Uterus (tissue), 4 donors: ENCODE data around the gene DIPK2B. TPM values are rescaled to one million over a fixed set of nuclear protein-coding genes. Genes with fewer than 3 reads are reported as not detected.

ENCODE experiments used
- DNase-seq, 2 donors: peaks; one replicate each; pipeline ENCODE4 v3.0.0-alpha.2; 2019 to 2020
- H3K27ac ChIP-seq, 2 donors: fragments of 200-600 bp; sonication (generic); 1 replicate in 1 of 2; 2 replicates in 1 of 2; pipeline ENCODE4 v1.5.1; 2016 to 2018
- H3K27me3 ChIP-seq, 2 donors: fragments of 200-600 bp; sonication (generic); one replicate each; pipeline ENCODE4 v1.5.1; 2018 to 2019; ENCODE audit warnings: control low read depth in 1 of 2
- H3K36me3 ChIP-seq, 2 donors: fragments of 200-600 bp; sonication (generic); one replicate each; pipeline ENCODE4 v1.5.1; 2019; ENCODE audit warnings: control low read depth in 1 of 2
- H3K4me1 ChIP-seq, 2 donors: fragments of 200-600 bp; sonication (generic); one replicate each; pipeline ENCODE4 v1.5.1; 2018 to 2019; ENCODE audit warnings: control low read depth in 1 of 2
- H3K4me3 ChIP-seq, 2 donors: fragments of 200-600 bp; sonication (generic); 1 replicate in 1 of 2; 2 replicates in 1 of 2; pipeline ENCODE4 v1.5.1; 2018 to 2019; ENCODE audit warnings: mild to moderate bottlenecking in 1 of 2
- H3K9me3 ChIP-seq, 2 donors: fragments of 200-600 bp; sonication (generic); one replicate each; pipeline ENCODE4 v1.5.1; 2019; ENCODE audit warnings: control low read depth in 1 of 2
- POLR2A ChIP-seq, 2 donors: fragments of 450-650 bp; IDR thresholded peaks; one replicate each; pipeline ENCODE4 v1.6.1; 2016; ENCODE audit warnings: antibody characterized with exemption in 2 of 2, mild to moderate bottlenecking in 1 of 2, moderate library complexity in 1 of 2
- intact Hi-C: fragments of 100-400 bp; cut with DNase I; formaldehyde crosslinking; loops from one replicate; pipeline ENCODE4 v1.15.1; 2023; ENCODE audit warnings: low total_unique reads
- total RNA-seq, 4 donors: library from RNA; depleted of rRNA in 3 of 4; stranded (reverse); fragments of >200 nt in 3 of 4; gene quantifications; one replicate each; pipeline versions ENCODE4 v1.1.0 to v1.2.4, GENCODE V29; 2014 to 2023
- TF ChIP-seq, protein P1 (sequence below), 4 experiments: fragments of 200-600 bp in 2 of 4; fragments of 450-650 bp in 2 of 4; sonication (generic) in 2 of 4; IDR thresholded peaks; one replicate each; pipeline ENCODE4 v1.5.1; 2016 to 2019; ENCODE audit warnings: antibody characterized with exemption in 4 of 4, mild to moderate bottlenecking in 2 of 4, moderate library complexity in 1 of 4
- donor health status: DM: yes; HTN: yes; CAD: no.

DIPK2B gene
- total RNA-seq, 4 donors from 2014 or later: 21.2 to 95.6 (median 30.8) TPM

DNA sequence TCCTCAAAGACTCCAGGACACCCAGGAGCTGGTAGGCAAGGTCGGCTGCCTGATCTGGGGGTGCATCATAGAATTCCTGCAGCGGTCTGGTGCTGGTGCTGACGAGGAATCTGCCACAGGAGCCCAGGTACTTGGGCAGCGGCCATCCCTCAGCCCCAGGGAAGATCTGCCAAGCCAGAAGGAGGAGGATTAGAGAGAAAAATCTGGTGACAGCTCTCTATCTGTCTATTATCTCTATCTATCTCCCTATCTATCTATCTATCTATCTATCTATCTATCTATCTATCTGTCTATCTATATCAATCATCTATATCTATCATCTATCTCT lies 46.7 kb downstream of the DIPK2B start:
- no peaks in the 10 kb centered on the region for H3K36me3 ChIP-seq
- no peak for DNase-seq
- no peak overlapping the region for H3K27ac ChIP-seq
- H3K27me3 ChIP-seq: no peaks in the 10 kb centered on the region
- H3K4me1 ChIP-seq: no peaks in the 10 kb centered on the region
- no peak for TF ChIP-seq POLR2A (IDR thresholded peaks at IDR 0.05)
- TF ChIP-seq, protein P1, sequence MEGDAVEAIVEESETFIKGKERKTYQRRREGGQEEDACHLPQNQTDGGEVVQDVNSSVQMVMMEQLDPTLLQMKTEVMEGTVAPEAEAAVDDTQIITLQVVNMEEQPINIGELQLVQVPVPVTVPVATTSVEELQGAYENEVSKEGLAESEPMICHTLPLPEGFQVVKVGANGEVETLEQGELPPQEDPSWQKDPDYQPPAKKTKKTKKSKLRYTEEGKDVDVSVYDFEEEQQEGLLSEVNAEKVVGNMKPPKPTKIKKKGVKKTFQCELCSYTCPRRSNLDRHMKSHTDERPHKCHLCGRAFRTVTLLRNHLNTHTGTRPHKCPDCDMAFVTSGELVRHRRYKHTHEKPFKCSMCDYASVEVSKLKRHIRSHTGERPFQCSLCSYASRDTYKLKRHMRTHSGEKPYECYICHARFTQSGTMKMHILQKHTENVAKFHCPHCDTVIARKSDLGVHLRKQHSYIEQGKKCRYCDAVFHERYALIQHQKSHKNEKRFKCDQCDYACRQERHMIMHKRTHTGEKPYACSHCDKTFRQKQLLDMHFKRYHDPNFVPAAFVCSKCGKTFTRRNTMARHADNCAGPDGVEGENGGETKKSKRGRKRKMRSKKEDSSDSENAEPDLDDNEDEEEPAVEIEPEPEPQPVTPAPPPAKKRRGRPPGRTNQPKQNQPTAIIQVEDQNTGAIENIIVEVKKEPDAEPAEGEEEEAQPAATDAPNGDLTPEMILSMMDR (IDR thresholded peaks at IDR 0.05): no peak
- H3K4me3 ChIP-seq: no peak overlapping the region
- intact Hi-C loops: no loop called here
- no peaks in the 10 kb centered on the region for H3K9me3 ChIP-seq
